Epidermal melanocyte (primary cell): ENCODE results near the gene SPON1.

Source experiments
- DNase-seq: peaks from one replicate; pipeline ENCODE4 v3.0.0; 2011; ENCODE audit warnings: low spot score; ENCODE audit not compliant: insufficient read length

Gene SPON1

GRCh38 chr11:14314127-14314526 is 351.6 kb downstream of the SPON1 start:
- DNase-seq, result no peak

DNA sequence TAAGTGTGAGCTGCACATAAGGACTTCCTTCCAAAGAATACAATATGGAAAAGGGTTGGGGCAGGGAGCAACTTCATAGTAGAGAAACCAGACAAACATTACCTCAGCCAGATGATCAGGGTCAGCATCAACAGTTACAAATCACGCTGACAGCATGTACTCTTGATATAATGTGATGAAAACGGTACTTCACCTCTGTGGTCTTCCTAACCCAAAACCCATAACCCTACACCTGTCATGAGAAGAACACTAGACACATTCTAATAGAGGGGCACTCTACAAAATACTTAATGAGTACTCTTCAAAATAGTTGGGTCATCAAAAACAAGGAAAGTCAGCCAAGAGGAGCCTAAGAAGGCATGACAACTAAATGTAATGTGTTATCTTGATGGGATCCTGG is 352.6 kb downstream of the SPON1 start:
- DNase-seq, result no peak
